B cell (primary cell): Measurements from ENCODE around the gene LDLRAD2. TPM values are rescaled to one million over a fixed set of nuclear protein-coding genes. Genes with fewer than 3 reads are reported as not detected.

Experiments used
- ATAC-seq: fragments of 200-7000 bp; cut with Tn5 transposase; one replicate; pipeline ENCODE4 v1.10.0; 2021; ENCODE audit warnings: low read depth, mild to moderate bottlenecking, moderate number of reproducible peaks, moderate library complexity
- CTCF ChIA-PET: fragments of 350-600 bp; sonication (Branson Sonifier 250); formaldehyde crosslinking; loops from one replicate; lab custom pipeline; 2021; ENCODE audit warnings: antibody characterized with exemption, inconsistent platforms; lab: Charles Lee
- POLR2A ChIA-PET: fragments of 350-600 bp; sonication (Branson Sonifier 250); formaldehyde crosslinking; loops from one replicate; lab custom pipeline; 2021; ENCODE audit warnings: antibody characterized with exemption; lab: Charles Lee
- DNase-seq: peaks from one replicate; pipeline ENCODE4 v3.0.0; 2013
- H2AFZ ChIP-seq: 2 replicates; pipeline ENCODE4 v1.6.1; 2012; ENCODE audit warnings: mild to moderate bottlenecking, low read depth, low read length; ENCODE audit not compliant: insufficient read depth, poor library complexity, severe bottlenecking
- H3K27ac ChIP-seq, 2 donors: 1 replicate in 1 of 2; 2 replicates in 1 of 2; pipeline ENCODE4 v1.5.1; 2012 to 2013; ENCODE audit warnings: low read length in 2 of 2, mild to moderate bottlenecking in 2 of 2, moderate library complexity in 1 of 2
- H3K27me3 ChIP-seq, 4 experiments: fragments of 200-600 bp in 1 of 4; sonication (generic) in 1 of 4; replicated peaks in 1 of 4; 1 replicate in 2 of 4; 2 replicates in 2 of 4; pipeline versions ENCODE4 v1.6.1 to v1.7.0; 2013 to 2016; ENCODE audit warnings: low read length in 3 of 4, mild to moderate bottlenecking in 2 of 4, mixed read lengths in 1 of 4, moderate library complexity in 1 of 4; ENCODE audit not compliant: insufficient read depth in 4 of 4, control insufficient read depth in 3 of 4; ENCODE audit errors: control extremely low read depth in 1 of 4
- H3K36me3 ChIP-seq, 2 experiments: replicated peaks in 1 of 2; 1 replicate in 1 of 2; 2 replicates in 1 of 2; pipeline versions ENCODE4 v1.6.1 to v1.7.1; 2013; ENCODE audit warnings: low read length in 1 of 2; ENCODE audit not compliant: insufficient read depth in 2 of 2, control insufficient read depth in 1 of 2; ENCODE audit errors: control extremely low read depth in 1 of 2, extremely low read depth in 1 of 2
- H3K4me1 ChIP-seq, 2 donors: fragments of 200-600 bp in 1 of 2; sonication (generic) in 1 of 2; 1 replicate in 1 of 2; 2 replicates in 1 of 2; pipeline versions ENCODE4 v1.5.1 to v1.6.1; 2013 to 2017; ENCODE audit warnings: low read length in 2 of 2; ENCODE audit not compliant: control insufficient read depth in 2 of 2, insufficient read depth in 2 of 2
- H3K4me2 ChIP-seq: replicated peaks from 2 replicates; pipeline ENCODE3; 2012; ENCODE audit warnings: mild to moderate bottlenecking, low read depth, low read length; ENCODE audit not compliant: poor library complexity, severe bottlenecking
- H3K4me3 ChIP-seq, 5 experiments: fragments of 200-600 bp in 1 of 5; sonication (generic) in 1 of 5; 1 replicate in 3 of 5; 2 replicates in 2 of 5; pipeline versions ENCODE4 v1.5.1 to v1.7.0; 2011 to 2016; ENCODE audit warnings: low read length in 4 of 5, mild to moderate bottlenecking in 4 of 5, low read depth in 2 of 5, control low read depth in 1 of 5, moderate library complexity in 1 of 5; ENCODE audit not compliant: insufficient read depth in 1 of 5; ENCODE audit errors: control extremely low read depth in 1 of 5, extremely low read depth in 1 of 5
- H3K79me2 ChIP-seq: fragments of 200-600 bp; sonication (generic); one replicate; pipeline ENCODE4 v1.6.0; 2016; ENCODE audit warnings: low read length; ENCODE audit not compliant: control insufficient read depth, insufficient read depth
- H3K9ac ChIP-seq: fragments of 200-600 bp; sonication (generic); 2 replicates; pipeline ENCODE4 v1.6.1; 2017; ENCODE audit warnings: mild to moderate bottlenecking, low read length, moderate library complexity
- H3K9me3 ChIP-seq, 3 donors: one replicate each; pipeline versions ENCODE4 v1.6.1 to v1.7.1; 2013; ENCODE audit warnings: low read length in 2 of 3; ENCODE audit not compliant: control insufficient read depth in 2 of 3, insufficient read depth in 1 of 3; ENCODE audit errors: control extremely low read depth in 1 of 3
- H4K20me1 ChIP-seq: 2 replicates; pipeline ENCODE4 v1.6.0; 2012; ENCODE audit warnings: mild to moderate bottlenecking, low read length; ENCODE audit not compliant: insufficient read depth, control insufficient read depth, poor library complexity, severe bottlenecking
- H3K27ac Mint-ChIP-seq: one replicate; pipeline ENCODE4 v1.8.0; 2021; ENCODE audit warnings: mixed read lengths
- H3K27me3 Mint-ChIP-seq: one replicate; pipeline ENCODE4 v1.8.0; 2021; ENCODE audit warnings: mixed read lengths
- H3K4me1 Mint-ChIP-seq: one replicate; pipeline ENCODE4 v1.8.0; 2021; ENCODE audit warnings: mixed read lengths
- H3K4me3 Mint-ChIP-seq: one replicate; pipeline ENCODE4 v1.8.0; 2021; ENCODE audit warnings: mixed read lengths
- H3K9me3 Mint-ChIP-seq: one replicate; pipeline ENCODE4 v1.8.0; 2022; ENCODE audit warnings: mixed read lengths; ENCODE audit not compliant: insufficient read depth
- EZH2 ChIP-seq: IDR thresholded peaks from 2 replicates; pipeline ENCODE4 v1.6.1; 2012; ENCODE audit warnings: borderline replicate concordance, low read depth, mild to moderate bottlenecking, moderate library complexity, low read length; ENCODE audit not compliant: insufficient read depth, poor library complexity, severe bottlenecking
- WGBS: methylation state at CpG from one replicate; pipeline ENCODE4 v1.1.5; 2013; ENCODE audit warnings: missing lambda C conversion rate; ENCODE audit not compliant: insufficient coverage; 5-methylcytosine and 5-hydroxymethylcytosine counted together
- intact Hi-C: fragments of 100-400 bp; cut with micrococcal nuclease; formaldehyde crosslinking; loops from one replicate; pipeline ENCODE4 v1.10.0; 2022
- polyA plus RNA-seq: library from polyadenylated mRNA; depleted of rRNA; stranded (reverse); fragments of >200 nt; gene quantifications from 2 replicates; pipeline ENCODE4 v1.2.3, GENCODE V29; 2012
- total RNA-seq, 2 donors: library from RNA; stranded (reverse); fragments of 120-200 nt in 1 of 2; gene quantifications; 1 replicate in 1 of 2; 2 replicates in 1 of 2; pipeline versions ENCODE4 v1.2.3 to v1.2.4, GENCODE V29; 2013 to 2022
- TF ChIP-seq, protein P1 (sequence below): fragments of 200-600 bp; IDR thresholded peaks from one replicate; pipeline ENCODE4 v1.8.0; 2022; ENCODE audit warnings: antibody characterized with exemption, mild to moderate bottlenecking

The LDLRAD2 gene
- total and polyA plus RNA-seq, 2 donors (not counting 1 experiment from before 2014, with no cell fraction given), result 0.47 to 3.0 TPM

DNA sequence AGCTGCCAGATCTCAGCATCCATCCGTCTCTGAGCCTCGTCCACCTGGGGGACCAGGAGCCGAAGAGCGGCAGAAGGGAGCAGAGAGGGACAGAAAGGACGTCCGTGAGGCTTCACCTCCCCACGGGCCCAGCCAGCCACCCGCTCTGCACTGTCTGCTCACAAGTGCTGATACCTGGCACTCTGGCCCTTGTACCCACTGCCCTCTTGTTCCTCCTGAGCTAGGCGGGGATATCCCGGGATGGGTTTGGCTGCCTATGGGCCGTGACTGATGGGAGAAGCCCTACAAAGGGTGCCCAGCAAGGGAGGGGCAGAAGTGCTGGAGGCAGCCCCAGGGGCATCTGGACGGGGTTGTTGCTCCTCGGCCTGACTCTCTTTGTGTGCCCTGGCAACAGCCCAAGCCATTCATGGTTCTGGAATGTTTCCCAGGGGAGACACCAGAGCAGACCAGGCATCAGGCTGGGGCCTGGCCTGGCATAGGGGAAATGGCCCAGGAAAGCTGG lies 57.6 kb downstream of the LDLRAD2 start:
- no peak overlapping the region for H3K27ac Mint-ChIP-seq
- ChIA-PET POLR2A (no interaction called here), CTCF (no interaction called here)
- no peak for ATAC-seq
- intact Hi-C loops, result loop anchor here (5.0 kb wide), 1 partner anchor 87 kb away; the partner anchor contains the start of gene USP48
- H3K9ac ChIP-seq, result no peak overlapping the region
- no peaks in the 10 kb centered on the region for H3K27me3 Mint-ChIP-seq
- H3K4me2 ChIP-seq, result no peak overlapping the region
- H3K4me3 ChIP-seq, result no peak overlapping the region
- H3K9me3 Mint-ChIP-seq, result no peaks in the 10 kb centered on the region
- no peak overlapping the region for H3K27ac ChIP-seq
- TF ChIP-seq EZH2, result no peak
- TF ChIP-seq, protein P1, sequence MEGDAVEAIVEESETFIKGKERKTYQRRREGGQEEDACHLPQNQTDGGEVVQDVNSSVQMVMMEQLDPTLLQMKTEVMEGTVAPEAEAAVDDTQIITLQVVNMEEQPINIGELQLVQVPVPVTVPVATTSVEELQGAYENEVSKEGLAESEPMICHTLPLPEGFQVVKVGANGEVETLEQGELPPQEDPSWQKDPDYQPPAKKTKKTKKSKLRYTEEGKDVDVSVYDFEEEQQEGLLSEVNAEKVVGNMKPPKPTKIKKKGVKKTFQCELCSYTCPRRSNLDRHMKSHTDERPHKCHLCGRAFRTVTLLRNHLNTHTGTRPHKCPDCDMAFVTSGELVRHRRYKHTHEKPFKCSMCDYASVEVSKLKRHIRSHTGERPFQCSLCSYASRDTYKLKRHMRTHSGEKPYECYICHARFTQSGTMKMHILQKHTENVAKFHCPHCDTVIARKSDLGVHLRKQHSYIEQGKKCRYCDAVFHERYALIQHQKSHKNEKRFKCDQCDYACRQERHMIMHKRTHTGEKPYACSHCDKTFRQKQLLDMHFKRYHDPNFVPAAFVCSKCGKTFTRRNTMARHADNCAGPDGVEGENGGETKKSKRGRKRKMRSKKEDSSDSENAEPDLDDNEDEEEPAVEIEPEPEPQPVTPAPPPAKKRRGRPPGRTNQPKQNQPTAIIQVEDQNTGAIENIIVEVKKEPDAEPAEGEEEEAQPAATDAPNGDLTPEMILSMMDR, result no peak
- no peak overlapping the region for H3K4me3 Mint-ChIP-seq
- H2AFZ ChIP-seq, result no peak overlapping the region
- H3K4me1 Mint-ChIP-seq, result peaks cover 22% of the 10 kb centered on the region
- no peaks in the 10 kb centered on the region for H3K79me2 ChIP-seq
- H3K27me3 ChIP-seq, result no peaks in the 10 kb centered on the region
- no peaks in the 10 kb centered on the region for H4K20me1 ChIP-seq
- no peaks in the 10 kb centered on the region for H3K36me3 ChIP-seq
- DNase-seq, result no peak
- H3K9me3 ChIP-seq, result no peaks in the 10 kb centered on the region
- WGBS, result 89% methylated on average over 11 of the region's 13 CpGs
- peaks cover 16 to 27% of the 10 kb centered on the region in 2 donors for H3K4me1 ChIP-seq

DNA sequence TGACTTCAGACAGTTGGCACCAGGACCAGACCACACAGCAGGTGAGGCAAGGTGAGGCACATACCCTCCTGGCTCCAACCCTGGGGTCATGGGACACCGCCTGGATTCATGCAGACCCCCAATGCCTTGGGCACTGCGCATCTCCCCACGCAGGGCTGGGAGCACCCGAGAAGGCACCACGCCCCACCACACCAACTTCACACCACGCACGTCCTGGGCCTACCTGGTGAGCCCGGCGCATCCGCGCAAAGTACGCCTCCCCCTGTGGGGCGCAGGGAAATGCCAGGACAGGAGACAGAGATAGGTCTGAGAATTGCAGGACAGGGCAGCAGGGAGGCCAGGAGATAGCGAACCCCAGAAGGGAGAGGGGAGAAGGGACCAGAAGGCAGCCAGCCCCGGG lies 58.5 kb downstream of the LDLRAD2 start:
- POLR2A ChIA-PET, result no interaction called here
- H3K27me3 ChIP-seq, result no peaks in the 10 kb centered on the region
- ATAC-seq (no peak), DNase-seq (no peak)
- Mint-ChIP-seq H3K27ac (no peak overlapping the region), H3K4me1 (peaks cover 16% of the 10 kb centered on the region), H3K27me3 (no peaks in the 10 kb centered on the region), H3K9me3 (no peaks in the 10 kb centered on the region), H3K4me3 (no peak overlapping the region)
- CTCF ChIA-PET, result no interaction called here
- H3K36me3 ChIP-seq, result no peaks in the 10 kb centered on the region
- no peak overlapping the region for H3K4me2 ChIP-seq
- no peak overlapping the region for H3K9ac ChIP-seq
- H4K20me1 ChIP-seq, result no peaks in the 10 kb centered on the region
- no peaks in the 10 kb centered on the region for H3K9me3 ChIP-seq
- H3K4me1 ChIP-seq, result peaks cover 12 to 21% of the 10 kb centered on the region in 2 donors
- WGBS, result 95% methylated on average over 15 of the region's 15 CpGs
- H3K79me2 ChIP-seq, result no peaks in the 10 kb centered on the region
- no peak overlapping the region for H2AFZ ChIP-seq
- intact Hi-C loops, result no loop called here
- H3K4me3 ChIP-seq, result no peak overlapping the region
- TF ChIP-seq, protein P1, result no peak
- no peak for TF ChIP-seq EZH2
- no peak overlapping the region for H3K27ac ChIP-seq
